Measurements from ENCODE around the gene EIF4G1.

EIF4G1 gene

DNA sequence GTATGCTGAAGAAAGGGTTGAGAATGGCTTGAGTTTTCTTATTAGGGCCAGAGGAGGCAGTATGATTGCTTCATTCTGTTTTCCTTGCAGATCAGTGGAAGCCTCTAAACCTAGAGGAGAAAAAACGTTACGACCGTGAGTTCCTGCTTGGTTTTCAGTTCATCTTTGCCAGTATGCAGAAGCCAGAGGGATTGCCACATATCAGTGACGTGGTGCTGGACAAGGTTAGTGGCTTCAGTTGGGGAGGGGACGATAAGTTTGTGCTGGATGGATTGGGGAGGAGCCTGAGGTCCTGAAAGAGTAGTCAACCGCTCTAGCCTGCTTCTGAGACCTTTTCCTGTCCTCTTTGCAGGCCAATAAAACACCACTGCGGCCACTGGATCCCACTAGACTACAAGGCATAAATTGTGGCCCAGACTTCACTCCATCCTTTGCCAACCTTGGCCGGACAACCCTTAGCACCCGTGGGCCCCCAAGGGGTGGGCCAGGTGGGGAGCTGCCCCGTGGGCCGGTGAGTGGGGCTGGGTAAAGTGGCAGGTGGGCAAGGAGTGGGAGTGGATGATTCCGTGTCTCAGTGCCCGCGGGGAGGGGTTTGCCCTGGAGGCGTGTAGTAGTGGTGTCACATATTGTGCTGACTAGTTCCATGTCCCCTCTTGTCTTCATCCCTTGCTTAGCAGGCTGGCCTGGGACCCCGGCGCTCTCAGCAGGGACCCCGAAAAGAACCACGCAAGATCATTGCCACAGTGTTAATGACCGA is 8.5 kb downstream of the EIF4G1 start:
- DNase-seq = no peak
- Histone ChIP-seq H3K27me3 (replicated peaks in 2 of 5; ENCODE audit: control insufficient read depth in 4 of 5, insufficient read depth in 5 of 5, low read length in 4 of 5) (no peaks in the 10 kb centered on the region), H3K9me3 (ENCODE audit: control extremely low read depth in 1 of 5, control insufficient read depth in 4 of 5, insufficient read depth in 2 of 5, low read depth in 1 of 5, low read length in 4 of 5) (no peaks in the 10 kb centered on the region), H3K4me1 (ENCODE audit: control extremely low read depth in 1 of 4, control insufficient read depth in 4 of 4, insufficient read depth in 4 of 4, low read length in 3 of 4) (peaks cover 0 to 21% (median 11%) of the 10 kb centered on the region in 4 experiments), H3K27ac (ENCODE audit: insufficient read depth in 1 of 2, low read depth in 1 of 2, low read length in 2 of 2, poor library complexity in 1 of 2, severe bottlenecking in 2 of 2) (no peak overlapping the region), H3K4me3 (ENCODE audit: control insufficient read depth in 1 of 7, extremely low read depth in 1 of 7, insufficient read depth in 4 of 7, low read depth in 2 of 7, low read length in 6 of 7) (no peak overlapping the region), H3K36me3 (ENCODE audit: control insufficient read depth in 4 of 4, insufficient read depth in 4 of 4, low read length in 3 of 4) (peaks cover 30 to 90% (median 74%) of the 10 kb centered on the region in 4 experiments)
- WGBS (ENCODE audit: insufficient coverage) = 98% methylated on average over 17 of the region's 20 CpGs
- POLR2A ChIA-PET = no interaction called here
- CTCF ChIA-PET = no interaction called here

DNA sequence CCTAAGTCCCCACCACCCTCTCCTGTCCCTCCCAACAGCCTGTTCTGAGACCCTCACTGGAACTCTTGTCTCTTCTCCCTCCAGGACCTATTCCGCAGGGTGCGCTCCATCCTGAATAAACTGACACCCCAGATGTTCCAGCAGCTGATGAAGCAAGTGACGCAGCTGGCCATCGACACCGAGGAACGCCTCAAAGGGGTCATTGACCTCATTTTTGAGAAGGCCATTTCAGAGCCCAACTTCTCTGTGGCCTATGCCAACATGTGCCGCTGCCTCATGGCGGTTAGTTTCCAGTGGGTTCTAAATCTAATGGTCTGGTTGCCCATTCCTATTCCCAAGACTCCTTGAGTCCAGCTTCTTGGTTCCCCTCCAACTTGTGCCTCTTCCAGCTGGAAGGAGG is 9.3 kb downstream of the EIF4G1 start:
- Histone ChIP-seq H3K4me1 (ENCODE audit: control extremely low read depth in 1 of 4, control insufficient read depth in 4 of 4, insufficient read depth in 4 of 4, low read length in 3 of 4) (peaks cover 0 to 19% (median 11%) of the 10 kb centered on the region in 4 experiments), H3K27me3 (replicated peaks in 2 of 5; ENCODE audit: control insufficient read depth in 4 of 5, insufficient read depth in 5 of 5, low read length in 4 of 5) (no peaks in the 10 kb centered on the region), H3K36me3 (ENCODE audit: control insufficient read depth in 4 of 4, insufficient read depth in 4 of 4, low read length in 3 of 4) (peaks cover 36 to 96% (median 77%) of the 10 kb centered on the region in 4 experiments), H3K4me3 (ENCODE audit: control insufficient read depth in 1 of 7, extremely low read depth in 1 of 7, insufficient read depth in 4 of 7, low read depth in 2 of 7, low read length in 6 of 7) (no peak overlapping the region), H3K9me3 (ENCODE audit: control extremely low read depth in 1 of 5, control insufficient read depth in 4 of 5, insufficient read depth in 2 of 5, low read depth in 1 of 5, low read length in 4 of 5) (no peaks in the 10 kb centered on the region), H3K27ac (ENCODE audit: insufficient read depth in 1 of 2, low read depth in 1 of 2, low read length in 2 of 2, poor library complexity in 1 of 2, severe bottlenecking in 2 of 2) (no peak overlapping the region)
- 98% methylated on average over 8 of the region's 8 CpGs for WGBS (ENCODE audit: insufficient coverage)
- no peak for DNase-seq
- ChIA-PET POLR2A (no interaction called here), CTCF (interaction anchor here (1.0 to 1.1 kb wide), 2 partner anchors 18 to 57 kb away, joined by 3 to 4 read pairs; no protein-coding TSS in a partner anchor)

DNA sequence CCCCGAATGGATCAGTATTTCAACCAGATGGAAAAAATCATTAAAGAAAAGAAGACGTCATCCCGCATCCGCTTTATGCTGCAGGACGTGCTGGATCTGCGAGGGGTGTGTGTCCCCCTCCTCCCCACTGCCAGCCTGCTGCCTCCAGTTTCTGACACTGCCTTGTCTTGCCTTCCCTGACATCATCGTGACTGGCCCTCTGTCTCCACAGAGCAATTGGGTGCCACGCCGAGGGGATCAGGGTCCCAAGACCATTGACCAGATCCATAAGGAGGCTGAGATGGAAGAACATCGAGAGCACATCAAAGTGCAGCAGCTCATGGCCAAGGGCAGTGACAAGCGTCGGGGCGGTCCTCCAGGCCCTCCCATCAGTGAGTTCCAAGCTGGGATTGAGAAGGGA is 10.9 kb downstream of the EIF4G1 start:
- DNase-seq = no peak
- over 99% methylated on average over 13 of the region's 13 CpGs for WGBS (ENCODE audit: insufficient coverage)
- POLR2A ChIA-PET = interaction anchor here (0.6 kb wide), 1 partner anchor 318 kb away, joined by 3 read pairs; no protein-coding TSS in a partner anchor
- Histone ChIP-seq H3K4me1 (ENCODE audit: control extremely low read depth in 1 of 4, control insufficient read depth in 4 of 4, insufficient read depth in 4 of 4, low read length in 3 of 4) (peaks cover 0 to 3% (median 0%) of the 10 kb centered on the region in 4 experiments), H3K27ac (ENCODE audit: insufficient read depth in 1 of 2, low read depth in 1 of 2, low read length in 2 of 2, poor library complexity in 1 of 2, severe bottlenecking in 2 of 2) (no peak overlapping the region), H3K4me3 (ENCODE audit: control insufficient read depth in 1 of 7, extremely low read depth in 1 of 7, insufficient read depth in 4 of 7, low read depth in 2 of 7, low read length in 6 of 7) (no peak overlapping the region), H3K27me3 (replicated peaks in 2 of 5; ENCODE audit: control insufficient read depth in 4 of 5, insufficient read depth in 5 of 5, low read length in 4 of 5) (no peaks in the 10 kb centered on the region), H3K36me3 (ENCODE audit: control insufficient read depth in 4 of 4, insufficient read depth in 4 of 4, low read length in 3 of 4) (peaks cover 41 to 96% (median 90%) of the 10 kb centered on the region in 4 experiments), H3K9me3 (ENCODE audit: control extremely low read depth in 1 of 5, control insufficient read depth in 4 of 5, insufficient read depth in 2 of 5, low read depth in 1 of 5, low read length in 4 of 5) (no peaks in the 10 kb centered on the region)
- CTCF ChIA-PET = interaction anchor here (1.5 to 2.5 kb wide), 3 partner anchors 9 to 25 kb away, joined by 3 to 13 read pairs (median 7); partner anchors contain the start of gene FAM131A

DNA sequence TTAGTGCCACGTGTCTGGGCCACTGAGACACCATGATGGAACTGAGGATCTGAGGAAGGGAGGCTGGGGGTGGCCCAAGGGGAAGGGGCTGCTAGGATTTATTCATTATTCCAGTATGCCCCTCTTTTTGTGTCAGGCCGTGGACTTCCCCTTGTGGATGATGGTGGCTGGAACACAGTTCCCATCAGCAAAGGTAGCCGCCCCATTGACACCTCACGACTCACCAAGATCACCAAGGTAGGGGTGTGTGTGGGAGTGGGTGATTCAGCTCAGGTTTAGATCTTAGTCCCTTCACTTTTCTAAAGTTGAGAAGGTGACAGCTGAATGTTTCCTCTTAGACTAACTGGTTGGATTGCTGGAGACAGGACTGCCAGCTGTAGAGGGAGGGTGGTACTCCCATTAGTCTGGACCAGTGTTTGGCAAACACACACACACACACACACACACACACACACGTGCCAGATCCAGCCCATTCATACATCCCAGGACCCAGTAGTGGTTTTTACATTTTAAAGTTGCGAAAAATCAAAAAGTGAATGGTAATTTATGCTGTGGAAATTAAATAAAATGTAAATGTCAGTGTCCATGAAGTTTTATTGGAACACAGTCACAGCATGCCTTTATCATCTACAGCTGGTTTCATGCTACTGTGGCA is 11.4 kb downstream of the EIF4G1 start:
- Histone ChIP-seq H3K9me3 (ENCODE audit: control extremely low read depth in 1 of 5, control insufficient read depth in 4 of 5, insufficient read depth in 2 of 5, low read depth in 1 of 5, low read length in 4 of 5) (no peaks in the 10 kb centered on the region), H3K27ac (ENCODE audit: insufficient read depth in 1 of 2, low read depth in 1 of 2, low read length in 2 of 2, poor library complexity in 1 of 2, severe bottlenecking in 2 of 2) (no peak overlapping the region), H3K36me3 (ENCODE audit: control insufficient read depth in 4 of 4, insufficient read depth in 4 of 4, low read length in 3 of 4) (peaks cover 41 to 96% (median 88%) of the 10 kb centered on the region in 4 experiments), H3K27me3 (replicated peaks in 2 of 5; ENCODE audit: control insufficient read depth in 4 of 5, insufficient read depth in 5 of 5, low read length in 4 of 5) (no peaks in the 10 kb centered on the region), H3K4me3 (ENCODE audit: control insufficient read depth in 1 of 7, extremely low read depth in 1 of 7, insufficient read depth in 4 of 7, low read depth in 2 of 7, low read length in 6 of 7) (no peak overlapping the region), H3K4me1 (ENCODE audit: control extremely low read depth in 1 of 4, control insufficient read depth in 4 of 4, insufficient read depth in 4 of 4, low read length in 3 of 4) (no peaks in the 10 kb centered on the region)
- ChIA-PET POLR2A (interaction anchor here (0.6 to 1.3 kb wide), 2 partner anchors 10 to 319 kb away, joined by 3 read pairs; no protein-coding TSS in a partner anchor), CTCF (interaction anchor here (1.0 to 2.5 kb wide), 6 partner anchors 8 to 233 kb away, joined by 3 to 13 read pairs (median 4); partner anchors contain the start of gene FAM131A)
- WGBS (ENCODE audit: insufficient coverage) = 100% methylated on average over 2 of the region's 6 CpGs
- no peak for DNase-seq

DNA sequence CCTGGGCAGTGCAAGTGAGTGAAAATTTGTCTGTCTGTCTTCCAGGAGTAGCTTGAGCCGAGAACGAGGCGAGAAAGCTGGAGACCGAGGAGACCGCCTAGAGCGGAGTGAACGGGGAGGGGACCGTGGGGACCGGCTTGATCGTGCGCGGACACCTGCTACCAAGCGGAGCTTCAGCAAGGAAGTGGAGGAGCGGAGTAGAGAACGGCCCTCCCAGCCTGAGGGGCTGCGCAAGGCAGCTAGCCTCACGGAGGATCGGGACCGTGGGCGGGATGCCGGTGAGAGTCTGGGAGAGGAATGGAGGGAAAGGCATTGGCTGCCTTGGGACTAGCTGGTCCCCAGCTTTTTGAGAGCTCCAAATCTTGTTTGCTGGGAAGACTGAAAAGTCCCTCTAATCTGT is 12.8 kb downstream of the EIF4G1 start:
- H3K27ac ChIP-seq (ENCODE audit: insufficient read depth in 1 of 2, low read depth in 1 of 2, low read length in 2 of 2, poor library complexity in 1 of 2, severe bottlenecking in 2 of 2) = no peak overlapping the region
- DNase-seq = no peak
- peaks cover 45 to 96% (median 89%) of the 10 kb centered on the region in 4 experiments for H3K36me3 ChIP-seq (ENCODE audit: control insufficient read depth in 4 of 4, insufficient read depth in 4 of 4, low read length in 3 of 4)
- ChIA-PET CTCF (interaction anchor here (0.9 to 2.5 kb wide), 6 partner anchors 9 to 24 kb away, joined by 3 to 13 read pairs (median 4); partner anchors contain the start of gene FAM131A), POLR2A (no interaction called here)
- H3K9me3 ChIP-seq (ENCODE audit: control extremely low read depth in 1 of 5, control insufficient read depth in 4 of 5, insufficient read depth in 2 of 5, low read depth in 1 of 5, low read length in 4 of 5) = no peaks in the 10 kb centered on the region
- no peaks in the 10 kb centered on the region for H3K27me3 ChIP-seq (replicated peaks in 2 of 5; ENCODE audit: control insufficient read depth in 4 of 5, insufficient read depth in 5 of 5, low read length in 4 of 5)
- H3K4me1 ChIP-seq (ENCODE audit: control extremely low read depth in 1 of 4, control insufficient read depth in 4 of 4, insufficient read depth in 4 of 4, low read length in 3 of 4) = no peaks in the 10 kb centered on the region
- H3K4me3 ChIP-seq (ENCODE audit: control insufficient read depth in 1 of 7, extremely low read depth in 1 of 7, insufficient read depth in 4 of 7, low read depth in 2 of 7, low read length in 6 of 7) = no peak overlapping the region
- WGBS (ENCODE audit: insufficient coverage) = 98% methylated on average over 21 of the region's 21 CpGs

DNA sequence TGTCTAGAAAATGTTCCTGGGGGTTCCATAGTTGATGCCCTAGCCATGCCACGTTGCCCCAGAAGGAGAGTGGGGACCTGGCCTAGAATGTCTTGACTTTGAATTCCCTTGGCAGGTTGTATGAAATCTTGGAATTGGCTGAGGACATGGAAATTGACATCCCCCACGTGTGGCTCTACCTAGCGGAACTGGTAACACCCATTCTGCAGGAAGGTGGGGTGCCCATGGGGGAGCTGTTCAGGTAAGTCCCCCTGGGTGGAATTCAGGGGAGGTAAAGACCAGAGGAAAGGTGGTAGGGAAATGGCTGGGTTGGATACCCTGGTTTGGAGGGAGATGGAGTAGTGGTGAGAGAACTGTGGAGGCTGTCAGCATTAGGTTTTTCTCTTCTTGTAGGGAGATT is 14.1 kb downstream of the EIF4G1 start:
- WGBS (ENCODE audit: insufficient coverage) = 67% methylated on average over 3 of the region's 3 CpGs
- Histone ChIP-seq H3K9me3 (ENCODE audit: control extremely low read depth in 1 of 5, control insufficient read depth in 4 of 5, insufficient read depth in 2 of 5, low read depth in 1 of 5, low read length in 4 of 5) (no peaks in the 10 kb centered on the region), H3K27me3 (replicated peaks in 2 of 5; ENCODE audit: control insufficient read depth in 4 of 5, insufficient read depth in 5 of 5, low read length in 4 of 5) (no peaks in the 10 kb centered on the region), H3K27ac (ENCODE audit: insufficient read depth in 1 of 2, low read depth in 1 of 2, low read length in 2 of 2, poor library complexity in 1 of 2, severe bottlenecking in 2 of 2) (no peak overlapping the region), H3K4me1 (ENCODE audit: control extremely low read depth in 1 of 4, control insufficient read depth in 4 of 4, insufficient read depth in 4 of 4, low read length in 3 of 4) (no peaks in the 10 kb centered on the region), H3K36me3 (ENCODE audit: control insufficient read depth in 4 of 4, insufficient read depth in 4 of 4, low read length in 3 of 4) (peaks cover 44 to 96% (median 89%) of the 10 kb centered on the region in 4 experiments), H3K4me3 (ENCODE audit: control insufficient read depth in 1 of 7, extremely low read depth in 1 of 7, insufficient read depth in 4 of 7, low read depth in 2 of 7, low read length in 6 of 7) (no peak overlapping the region)
- ChIA-PET POLR2A (interaction anchor here (0.8 kb wide), 1 partner anchor 13 kb away, joined by 3 read pairs; no protein-coding TSS in a partner anchor), CTCF (no interaction called here)
- no peak for DNase-seq
